IPS-18c (cell line): ENCODE results near the gene KCNS3.

ENCODE experiments used
- H3K4me3 ChIP-seq: 2 replicates; pipeline ENCODE4 v1.7.0; 2013; ENCODE audit warnings: low read depth, mild to moderate bottlenecking, low read length, moderate library complexity; ENCODE audit not compliant: insufficient read depth
- H3K9me3 ChIP-seq: one replicate; pipeline ENCODE4 v1.6.1; 2013; ENCODE audit warnings: mild to moderate bottlenecking, low read length, moderate library complexity; ENCODE audit not compliant: control insufficient read depth, insufficient read depth

The KCNS3 gene

GRCh38 chr2:17869128-17869527 lies 9.3 kb upstream of the KCNS3 start:
- H3K9me3 ChIP-seq: no peaks in the 10 kb centered on the region
- no peak overlapping the region for H3K4me3 ChIP-seq

- no peak overlapping the region for H3K4me3 ChIP-seq
- no peaks in the 10 kb centered on the region for H3K9me3 ChIP-seq
Measured at GRCh38 chr2:17871639-17872038, 6.8 kb upstream of the KCNS3 start.

GRCh38 chr2:17873021-17873420 lies 5.4 kb upstream of the KCNS3 start:
- Histone ChIP-seq H3K4me3 (no peak overlapping the region), H3K9me3 (no peaks in the 10 kb centered on the region)

GRCh38 chr2:17876590-17876989 lies 1.9 kb upstream of the KCNS3 start:
- Histone ChIP-seq H3K9me3 (no peaks in the 10 kb centered on the region), H3K4me3 (no peak overlapping the region)

GRCh38 chr2:17877811-17878280 lies 621 bp upstream of the KCNS3 start:
- Histone ChIP-seq H3K4me3 (peak overlapping the region; percentile 67), H3K9me3 (no peaks in the 10 kb centered on the region)

- Histone ChIP-seq H3K4me3 (peak overlapping the region; percentile 94), H3K9me3 (no peaks in the 10 kb centered on the region)
Measured at GRCh38 chr2:17879137-17879912, 858 bp downstream of the KCNS3 start.

- Histone ChIP-seq H3K4me3 (peak overlapping the region; percentile 94), H3K9me3 (no peaks in the 10 kb centered on the region)
Measured at GRCh38 chr2:17879913-17880274, 1.4 kb downstream of the KCNS3 start.

GRCh38 chr2:17892770-17893534 lies 14.5 kb downstream of the KCNS3 start:
- Histone ChIP-seq H3K9me3 (no peaks in the 10 kb centered on the region), H3K4me3 (no peak overlapping the region)

GRCh38 chr2:17894005-17894404 lies 15.5 kb downstream of the KCNS3 start:
- Histone ChIP-seq H3K9me3 (no peaks in the 10 kb centered on the region), H3K4me3 (no peak overlapping the region)

GRCh38 chr2:17894556-17894955 lies 16.1 kb downstream of the KCNS3 start:
- no peaks in the 10 kb centered on the region for H3K9me3 ChIP-seq
- H3K4me3 ChIP-seq: no peak overlapping the region

GRCh38 chr2:17899871-17900270 lies 21.4 kb downstream of the KCNS3 start:
- H3K9me3 ChIP-seq: no peaks in the 10 kb centered on the region

GRCh38 chr2:17901246-17901645 lies 22.8 kb downstream of the KCNS3 start:
- Histone ChIP-seq H3K9me3 (no peaks in the 10 kb centered on the region), H3K4me3 (no peak overlapping the region)

More at GRCh38 chr2:17899871-17900270, 21.4 kb downstream of the KCNS3 start:
- H3K4me3 ChIP-seq: no peak overlapping the region

- Histone ChIP-seq H3K4me3 (no peak overlapping the region), H3K9me3 (peaks cover 2% of the 10 kb centered on the region)
Measured at GRCh38 chr2:17910980-17911379, 32.5 kb downstream of the KCNS3 start.

- H3K4me3 ChIP-seq: no peak overlapping the region
- peaks cover 2% of the 10 kb centered on the region for H3K9me3 ChIP-seq
Measured at GRCh38 chr2:17911491-17912260, 33.2 kb downstream of the KCNS3 start.

- Histone ChIP-seq H3K4me3 (no peak overlapping the region), H3K9me3 (peaks cover 2% of the 10 kb centered on the region)
Measured at GRCh38 chr2:17912266-17912691, 33.8 kb downstream of the KCNS3 start.

GRCh38 chr2:17915099-17915498 lies 36.6 kb downstream of the KCNS3 start:
- Histone ChIP-seq H3K4me3 (no peak overlapping the region), H3K9me3 (peaks cover 3% of the 10 kb centered on the region)

- Histone ChIP-seq H3K9me3 (peaks cover 3% of the 10 kb centered on the region), H3K4me3 (no peak overlapping the region)
Measured at GRCh38 chr2:17915811-17916518, 37.5 kb downstream of the KCNS3 start.
